ENCODE results near the gene EGR2. TPM values are rescaled to one million over a fixed set of nuclear protein-coding genes. Genes with fewer than 3 reads are reported as not detected.

The EGR2 gene
- total RNA-seq, 1 experiment from 2014 or later = 0.24 TPM

- Histone ChIP-seq H3K36me3 (ENCODE audit: low read depth) (no peaks in the 10 kb centered on the region), H3K9me3 (ENCODE audit: insufficient read depth, low read depth) (no peaks in the 10 kb centered on the region), H3K9me2 (ENCODE audit: insufficient read depth) (no peaks in the 10 kb centered on the region), H3K4me1 (replicated peaks; ENCODE audit: insufficient read depth) (peaks cover 4% of the 10 kb centered on the region; the same call in 1 of the 2 replicates), H2AFZ (peak overlapping the region; percentile 97), H3F3A (ENCODE audit: insufficient read depth, low read depth) (peaks cover 5% of the 10 kb centered on the region; the same call in 1 of the 2 replicates), H4K20me1 (ENCODE audit: insufficient read depth) (no peaks in the 10 kb centered on the region), H3K4me2 (peak overlapping the region; percentile 97), H3K27ac (no peak overlapping the region), H3K27me3 (ENCODE audit: insufficient read depth, low read depth) (no peaks in the 10 kb centered on the region), H3K4me3 (peak overlapping the region; percentile 94), H3K79me2 (ENCODE audit: low read depth) (no peaks in the 10 kb centered on the region)
- no peak for DNase-seq
- intact Hi-C loops (cut with micrococcal nuclease; ENCODE audit: unreplicated experiment) = loop anchor here (5.0 to 10.0 kb wide), 3 partner anchors 224 to 551 kb away; partner anchors contain the start of gene RTKN2
- BruUV-seq (replicated peaks) = no TSS peak
- ChIA-PET POLR2A (ENCODE audit: unreplicated experiment) (interaction anchor here (0.6 kb wide), 1 partner anchor 552 kb away, joined by 7 read pairs; no protein-coding TSS in a partner anchor), CTCF (interaction anchor here (0.6 to 0.7 kb wide), 3 partner anchors 12 to 445 kb away, joined by 3 to 5 read pairs (median 5); no protein-coding TSS in a partner anchor)
- TF ChIP-seq CTCF (conservative IDR thresholded peaks at IDR 0.05) = no peak
- TF ChIP-seq EZH2 (IDR thresholded peaks at IDR 0.05; ENCODE audit: low read depth) = no peak
Observed at GRCh38 chr10:62818426-62819011, 2.4 kb upstream of the EGR2 start.

- Histone ChIP-seq H2AFZ (peak overlapping the region; percentile 97), H3K4me3 (peak overlapping the region; percentile 94), H3K36me3 (ENCODE audit: low read depth) (no peaks in the 10 kb centered on the region), H3K27ac (no peak overlapping the region), H4K20me1 (ENCODE audit: insufficient read depth) (no peaks in the 10 kb centered on the region), H3K9me2 (ENCODE audit: insufficient read depth) (no peaks in the 10 kb centered on the region), H3K9me3 (ENCODE audit: insufficient read depth, low read depth) (no peaks in the 10 kb centered on the region), H3F3A (ENCODE audit: insufficient read depth, low read depth) (peaks cover 5% of the 10 kb centered on the region; the same call in 1 of the 2 replicates), H3K4me2 (peak overlapping the region; percentile 97), H3K79me2 (ENCODE audit: low read depth) (no peaks in the 10 kb centered on the region), H3K27me3 (ENCODE audit: insufficient read depth, low read depth) (no peaks in the 10 kb centered on the region), H3K4me1 (replicated peaks; ENCODE audit: insufficient read depth) (peaks cover 4% of the 10 kb centered on the region; the same call in 1 of the 2 replicates)
- intact Hi-C loops (cut with micrococcal nuclease; ENCODE audit: unreplicated experiment) = loop anchor here (2.0 to 10.0 kb wide), 6 partner anchors 223 to 2001 kb away; partner anchors contain the start of genes NRBF2 and RTKN2
- ChIA-PET POLR2A (ENCODE audit: unreplicated experiment) (interaction anchor here (0.6 kb wide), 2 partner anchors 552 to 567 kb away, joined by 3 to 7 read pairs; no protein-coding TSS in a partner anchor), CTCF (interaction anchor here (0.6 kb wide), 10 partner anchors 12 to 567 kb away, joined by 3 to 7 read pairs (median 4); no protein-coding TSS in a partner anchor)
- peak; percentile 78 for TF ChIP-seq CTCF (conservative IDR thresholded peaks at IDR 0.05)
- no peak for TF ChIP-seq EZH2 (IDR thresholded peaks at IDR 0.05; ENCODE audit: low read depth)
- DNase-seq = peak; percentile 39 to 70
- BruUV-seq (replicated peaks) = no TSS peak
Observed at GRCh38 chr10:62817766-62818425, 1.7 kb upstream of the EGR2 start.

- H2AFZ ChIP-seq = peak overlapping the region; percentile 97
- H3K4me3 ChIP-seq = peak overlapping the region; percentile 94
- no peaks in the 10 kb centered on the region for H3K9me3 ChIP-seq (ENCODE audit: insufficient read depth, low read depth)
- no peaks in the 10 kb centered on the region for H3K36me3 ChIP-seq (ENCODE audit: low read depth)
- peak overlapping the region; percentile 97 for H3K4me2 ChIP-seq
- peak overlapping the region; percentile 28 for H3K27ac ChIP-seq
- intact Hi-C loops (cut with micrococcal nuclease; ENCODE audit: unreplicated experiment) = loop anchor here (2.0 to 10.0 kb wide), 6 partner anchors 222 to 2000 kb away; partner anchors contain the start of genes NRBF2 and RTKN2
- BruUV-seq (replicated peaks) = TSS peak; percentile 90
- peaks cover 5% of the 10 kb centered on the region; the same call in 1 of the 2 replicates for H3F3A ChIP-seq (ENCODE audit: insufficient read depth, low read depth)
- H3K27me3 ChIP-seq (ENCODE audit: insufficient read depth, low read depth) = no peaks in the 10 kb centered on the region
- TF ChIP-seq EZH2 (IDR thresholded peaks at IDR 0.05; ENCODE audit: low read depth) = no peak
- no peak for TF ChIP-seq CTCF (conservative IDR thresholded peaks at IDR 0.05)
- peak in 1 of 2 experiments; percentile 37 for DNase-seq
- H3K4me1 ChIP-seq (replicated peaks; ENCODE audit: insufficient read depth) = peaks cover 4% of the 10 kb centered on the region; the same call in 1 of the 2 replicates
- CTCF ChIA-PET = interaction anchor here (0.6 kb wide), 8 partner anchors 63 to 566 kb away, joined by 3 to 7 read pairs (median 3); no protein-coding TSS in a partner anchor
- H3K79me2 ChIP-seq (ENCODE audit: low read depth) = no peaks in the 10 kb centered on the region
- no peaks in the 10 kb centered on the region for H4K20me1 ChIP-seq (ENCODE audit: insufficient read depth)
- no peaks in the 10 kb centered on the region for H3K9me2 ChIP-seq (ENCODE audit: insufficient read depth)
- POLR2A ChIA-PET (ENCODE audit: unreplicated experiment) = interaction anchor here (0.5 to 0.7 kb wide), 4 partner anchors 289 to 912 kb away, joined by 3 to 5 read pairs (median 4); no protein-coding TSS in a partner anchor
Observed at GRCh38 chr10:62817121-62817765, 1.1 kb upstream of the EGR2 start.

All from PC-9 (cell line).